A549 treated with DMSO at 1 μM for 4 hours (cell line): ENCODE data around the gene UNC13C. TPM values are rescaled to one million over a fixed set of nuclear protein-coding genes. Genes with fewer than 3 reads are reported as not detected.

ENCODE experiments used
- total RNA-seq: library from RNA; stranded (reverse); fragments of 200-300 nt; extraction: Qiagen RNA extraction; gene quantifications from 5 replicates; pipeline ENCODE4 v1.2.3, GENCODE V29; 2022; ENCODE audit warnings: low read depth

The UNC13C gene
- total RNA-seq: not detected in 5 replicates

DNA sequence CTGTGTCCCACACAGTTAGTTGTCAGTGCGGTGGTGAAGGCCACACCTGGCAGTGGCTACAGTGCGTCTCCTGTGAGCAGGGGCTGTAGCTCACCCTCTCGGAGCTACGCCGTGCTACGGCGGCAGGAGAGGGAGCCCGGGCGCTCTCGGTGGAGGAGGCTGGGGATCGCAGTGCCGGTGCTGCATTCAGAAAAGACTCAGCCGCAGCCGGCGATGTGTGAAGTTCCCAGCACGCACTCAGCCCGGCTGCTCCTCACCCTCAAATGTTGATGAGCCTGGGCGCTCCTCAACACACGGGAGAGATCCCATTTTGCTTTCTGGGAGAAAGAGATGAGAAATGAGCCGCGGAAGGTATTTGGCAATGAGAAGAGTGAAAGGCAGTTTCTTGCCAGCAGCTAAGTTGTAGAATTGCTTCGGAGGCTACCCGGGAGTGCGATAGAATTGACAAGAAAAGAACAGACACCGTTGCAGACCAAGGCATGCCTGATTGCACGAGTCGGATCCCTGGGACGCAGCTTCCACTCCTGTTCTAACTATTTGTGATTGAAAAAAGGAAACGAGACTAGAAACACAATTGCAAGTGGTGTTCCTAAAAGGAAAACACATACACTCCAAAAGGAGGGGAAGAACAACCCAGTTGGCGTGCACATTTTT lies at the start of gene UNC13C:
UNC13C (plus strand) TSS at position 189 of the 654 bp plus-strand sequence. CDS start 34,463 bp downstream, outside the sequence.

Other genes with a start within 250 kb of the UNC13C start
- gene WDR72, start 218.8 kb upstream of the UNC13C start, total RNA-seq: 6.0 to 8.0 TPM (median 7.6 TPM) in 5 replicates